Retinal pigment epithelial cell (primary cell): ENCODE results near the gene ATP8B1.

Experiments
- DNase-seq: peaks from one replicate; pipeline ENCODE4 v3.0.0-alpha.2; 2010; ENCODE audit warnings: low read depth
- H3K4me3 ChIP-seq: 2 replicates; pipeline ENCODE4 v1.5.1; 2011; ENCODE audit warnings: mild to moderate bottlenecking, low read length, control low read depth, moderate library complexity
- CTCF ChIP-seq: conservative IDR thresholded peaks from 2 replicates; pipeline ENCODE4 v1.5.1; 2011; ENCODE audit warnings: low read depth, low read length, control low read depth, inconsistent platforms

Gene ATP8B1

DNA sequence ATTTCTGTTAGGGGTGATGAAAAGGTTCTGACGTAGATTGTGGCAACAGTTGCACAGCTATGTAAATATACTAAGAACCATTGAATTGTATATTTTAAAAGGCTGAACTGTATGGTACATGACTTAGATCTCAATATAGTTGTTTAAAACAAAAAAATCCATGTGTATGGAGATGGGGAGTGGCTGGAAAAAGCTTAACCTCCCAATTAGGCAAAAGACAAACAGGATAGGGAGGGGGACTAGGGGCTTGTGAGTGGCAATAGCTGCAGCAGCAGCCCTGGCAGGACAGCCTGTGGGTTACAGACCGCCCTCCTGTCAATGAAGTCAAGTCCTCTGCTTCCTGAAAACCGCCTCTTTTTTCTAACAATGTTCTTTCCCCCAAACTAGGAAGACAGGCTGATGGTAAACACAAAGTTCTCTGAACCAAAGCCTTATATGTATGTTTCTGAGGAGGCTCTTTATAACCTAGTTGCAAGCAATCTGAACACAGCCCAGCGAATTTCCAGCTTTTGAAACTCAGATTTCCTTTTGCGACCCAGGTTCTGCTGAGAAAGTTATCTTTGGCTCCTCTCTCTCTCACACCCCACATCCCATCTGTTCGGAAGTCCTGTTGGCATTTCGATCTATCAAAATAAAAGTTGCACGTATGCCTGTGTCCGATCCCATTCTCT, 10.3 kb downstream of the ATP8B1 start:
- no peak for DNase-seq
- TF ChIP-seq CTCF, result no peak
- H3K4me3 ChIP-seq, result no peak overlapping the region

GRCh38 chr18:57791911-57792310, 11.2 kb downstream of the ATP8B1 start:
- TF ChIP-seq CTCF, result no peak
- no peak overlapping the region for H3K4me3 ChIP-seq
- DNase-seq, result no peak

DNA sequence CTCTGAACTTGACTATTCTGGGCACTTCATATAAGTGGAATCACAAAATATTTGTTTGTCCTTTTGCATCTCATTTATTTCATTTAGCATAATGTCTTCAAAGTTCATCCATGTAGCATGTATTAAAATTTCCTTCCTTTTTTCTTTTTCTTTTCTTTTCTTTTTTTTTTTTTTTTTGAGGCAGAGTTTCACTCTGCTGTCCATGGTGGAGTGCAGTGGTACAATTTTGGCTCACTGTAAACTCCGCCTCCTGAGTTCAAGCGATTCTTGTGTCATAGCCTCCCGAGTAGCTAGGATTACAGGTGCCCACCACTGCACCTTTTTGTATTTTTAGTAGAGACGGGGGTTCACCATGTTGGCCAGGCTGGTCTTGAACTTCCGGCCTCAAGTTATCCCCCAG, 11.9 kb downstream of the ATP8B1 start:
- no peak for TF ChIP-seq CTCF
- DNase-seq, result no peak
- no peak overlapping the region for H3K4me3 ChIP-seq

GRCh38 chr18:57790316-57790715, 12.8 kb downstream of the ATP8B1 start:
- TF ChIP-seq CTCF, result no peak
- no peak overlapping the region for H3K4me3 ChIP-seq
- DNase-seq, result no peak

DNA sequence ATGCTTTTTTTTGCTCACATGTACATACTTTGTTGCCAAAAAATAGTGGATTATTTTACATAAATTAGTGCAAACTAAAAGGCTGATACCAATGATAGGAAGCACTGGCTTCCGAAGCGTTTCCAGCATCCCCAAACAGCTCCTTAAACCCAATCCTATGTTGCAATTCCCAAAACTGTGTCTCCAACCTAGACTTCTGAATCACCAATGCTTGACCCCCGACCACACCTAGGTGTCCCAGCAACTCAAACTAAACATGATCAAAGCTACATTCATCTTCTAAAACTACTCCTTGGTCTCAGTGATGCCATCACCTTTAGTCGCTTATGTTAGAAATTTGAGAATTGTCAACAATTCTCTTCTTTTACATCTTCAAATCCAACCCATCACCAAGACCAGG, 13.4 kb downstream of the ATP8B1 start:
- DNase-seq, result no peak
- H3K4me3 ChIP-seq, result no peak overlapping the region
- TF ChIP-seq CTCF, result no peak

DNA sequence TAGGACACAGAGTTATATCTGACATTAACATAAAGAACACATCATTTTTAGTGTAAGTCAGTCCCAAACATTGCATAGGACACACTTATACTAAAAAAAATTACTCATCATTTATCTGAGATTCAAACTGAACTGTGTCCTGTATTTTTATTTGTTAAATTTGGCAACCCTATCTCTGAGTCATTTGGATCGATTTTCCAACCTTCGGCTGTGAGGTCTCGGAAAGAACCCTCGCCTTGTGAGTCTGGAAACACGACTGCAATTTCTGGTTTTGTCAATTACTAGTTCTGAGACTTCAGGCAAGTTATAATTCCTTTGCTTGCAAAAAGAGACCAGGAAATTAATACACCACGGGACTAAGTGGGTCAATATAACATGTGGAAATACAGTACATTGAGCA, 14.0 kb downstream of the ATP8B1 start:
- no peak for DNase-seq
- peak overlapping the region; percentile 29 for H3K4me3 ChIP-seq

More for the DNA sequence above, 14.0 kb downstream of the ATP8B1 start:
- no peak for TF ChIP-seq CTCF
